HTR-8/SVneo (cell line): ENCODE measurements around the gene CMSS1.

Experiments used
- DNase-seq: peaks from one replicate; pipeline ENCODE4 v3.0.0; 2011; ENCODE audit warnings: low spot score, mixed read lengths; ENCODE audit not compliant: insufficient read length
- FAIRE-seq: peaks from 2 replicates; lab custom pipeline; 2011; peaks lifted over from hg19 to GRCh38; lab: Jason Lieb, UNC

The CMSS1 gene

DNA sequence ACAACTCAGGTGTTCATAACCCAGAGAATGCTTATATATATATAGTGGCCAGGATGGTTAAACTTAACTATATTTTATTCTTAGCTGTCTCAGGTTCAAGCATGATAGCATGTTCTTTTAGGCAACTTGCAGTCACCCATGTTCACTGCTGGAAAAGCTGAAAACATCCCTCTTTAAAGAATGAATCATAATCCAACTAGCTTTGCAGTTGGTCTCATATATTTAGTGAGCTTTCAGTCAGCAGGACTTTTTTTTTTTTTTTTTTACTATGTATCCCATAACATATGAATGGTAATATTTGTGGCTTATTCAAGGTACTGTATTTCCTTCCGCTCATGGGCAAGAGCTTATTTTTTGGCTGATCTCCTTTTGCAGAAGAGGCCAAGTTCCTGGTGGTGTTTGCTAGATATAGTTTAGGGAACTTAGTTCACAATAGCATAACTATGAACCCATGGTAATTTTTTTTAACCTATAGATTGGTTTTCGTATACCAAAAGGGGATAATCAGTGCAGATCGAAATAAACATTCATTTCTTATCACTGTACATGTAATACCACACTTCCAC lies 77.6 kb downstream of the CMSS1 start:
- DNase-seq: no peak
- FAIRE-seq: no peak

DNA sequence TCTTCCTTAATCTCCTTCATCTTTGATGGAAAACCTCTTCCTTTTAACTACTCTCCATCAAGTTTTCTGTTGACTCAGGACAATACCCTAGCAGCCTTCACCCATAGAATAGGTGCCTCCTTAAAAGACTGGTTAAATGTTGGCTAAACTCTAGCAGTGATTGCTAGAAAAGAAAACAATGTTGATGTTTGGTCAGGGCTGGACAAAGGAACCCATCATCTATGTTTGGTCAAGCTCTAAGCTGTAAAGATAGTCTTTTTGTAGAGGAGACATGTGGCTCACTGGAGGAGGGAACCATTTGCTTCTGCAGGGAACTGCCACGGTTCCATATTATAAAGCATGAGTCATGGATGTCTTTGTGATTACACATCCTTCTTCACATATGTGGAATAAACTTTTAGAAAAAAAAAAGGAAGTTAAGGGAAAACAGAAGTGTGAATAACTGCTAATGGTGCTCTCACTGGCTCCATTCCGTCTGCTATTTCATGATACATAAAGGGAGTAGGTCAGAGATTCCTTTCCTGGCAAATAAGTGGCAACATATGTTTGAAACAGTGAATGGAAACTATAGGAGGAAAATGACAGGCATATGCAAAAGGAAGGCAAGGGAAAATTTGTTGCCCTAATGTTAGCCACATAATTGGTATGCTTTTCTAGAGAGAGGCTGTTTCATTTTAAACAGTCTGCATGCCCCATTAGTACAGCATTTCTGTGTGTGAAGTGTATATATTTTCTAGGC lies 78.2 kb downstream of the CMSS1 start:
- FAIRE-seq (peak; percentile 63), DNase-seq (peak; percentile 35)

DNA sequence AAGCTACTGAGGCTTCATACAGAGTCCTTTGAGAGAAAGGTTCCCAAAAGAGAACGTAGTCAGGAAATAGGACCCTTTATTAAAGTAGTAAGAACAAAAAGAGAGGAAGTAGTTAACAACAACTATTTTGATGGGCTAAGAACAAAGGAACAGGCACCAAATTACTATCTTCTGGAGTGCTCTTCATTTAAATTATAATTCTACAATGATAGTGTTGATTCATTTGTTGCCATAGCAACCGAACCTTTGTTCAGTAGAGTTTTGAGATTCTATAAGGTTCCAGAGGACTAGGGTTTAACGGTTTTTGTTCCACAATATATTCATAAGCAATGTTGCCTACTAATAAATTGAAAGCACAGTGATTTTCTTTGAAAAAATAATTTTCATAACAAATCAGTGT lies 78.8 kb downstream of the CMSS1 start:
- FAIRE-seq: no peak
- DNase-seq: no peak

DNA sequence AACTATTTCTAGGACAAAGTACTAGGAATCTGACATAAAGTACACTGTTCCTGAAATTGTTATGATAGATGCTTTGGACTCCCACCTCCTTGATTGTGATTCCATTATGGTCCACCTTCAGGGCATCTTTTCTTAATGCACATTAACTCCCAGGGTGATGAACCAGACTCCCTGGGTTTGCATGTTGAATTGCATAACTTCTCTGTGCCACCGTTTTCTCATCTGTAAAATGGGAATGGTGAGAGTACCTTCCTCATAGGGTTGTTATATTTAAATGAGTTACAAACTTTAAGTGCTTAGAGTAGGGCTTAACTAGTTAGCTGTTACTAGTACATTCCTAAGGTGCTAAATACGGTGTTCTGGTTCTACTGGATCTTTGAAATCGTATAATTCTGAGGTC lies 81.9 kb downstream of the CMSS1 start:
- DNase-seq: no peak
- no peak for FAIRE-seq

DNA sequence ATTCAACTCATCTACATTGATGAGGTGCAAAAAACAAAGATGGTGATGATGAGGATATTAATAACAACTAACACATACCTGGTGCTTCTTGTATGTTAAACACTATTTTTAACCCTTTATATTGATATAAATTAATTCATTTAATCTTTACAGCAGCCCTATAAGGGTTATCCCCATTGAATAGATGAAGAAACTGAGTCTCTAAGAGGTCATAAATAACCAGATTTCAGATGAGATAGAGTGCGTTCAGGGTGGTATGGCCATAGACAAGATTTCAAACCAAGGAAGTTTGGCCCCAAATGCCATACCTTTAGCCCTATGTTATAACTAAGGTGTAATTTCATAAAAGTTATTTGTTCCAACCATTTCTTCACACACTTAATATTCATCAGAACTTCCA lies 82.6 kb downstream of the CMSS1 start:
- FAIRE-seq: no peak
- DNase-seq: no peak

DNA sequence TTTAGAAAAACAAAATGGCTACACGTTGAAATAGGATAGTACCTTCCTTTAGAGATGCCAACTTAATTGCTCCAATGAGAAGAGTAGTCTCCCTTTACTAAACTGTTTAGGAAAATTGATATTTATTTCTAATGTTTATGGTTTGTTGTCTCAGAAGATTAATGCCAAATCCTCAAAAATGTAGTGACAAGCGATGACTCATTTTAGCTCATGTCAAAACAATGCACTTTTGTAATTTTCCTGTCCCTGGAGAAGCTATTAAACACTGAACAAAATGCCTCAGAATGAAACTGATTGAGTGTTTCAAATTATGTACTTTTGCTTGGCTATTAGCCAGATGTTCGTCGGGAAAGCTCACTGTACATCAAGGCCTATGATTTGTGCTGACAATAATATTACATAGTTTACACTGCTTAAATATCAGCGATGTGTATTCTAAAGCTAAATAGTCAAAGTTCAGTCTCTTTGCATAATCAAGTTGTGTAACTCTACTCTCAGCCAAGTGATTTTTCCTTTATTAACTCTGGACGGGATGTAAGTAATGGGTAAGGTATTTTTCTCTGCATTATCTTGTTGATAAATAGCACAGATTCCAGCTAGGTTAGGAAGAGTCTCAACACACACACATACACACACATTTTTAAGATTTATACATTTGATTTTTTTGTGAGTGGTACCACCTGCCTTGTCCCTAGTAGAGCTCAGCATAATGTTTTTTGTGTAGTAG lies 83.7 kb downstream of the CMSS1 start:
- DNase-seq (peak; percentile 54), FAIRE-seq (peak; percentile 28)

DNA sequence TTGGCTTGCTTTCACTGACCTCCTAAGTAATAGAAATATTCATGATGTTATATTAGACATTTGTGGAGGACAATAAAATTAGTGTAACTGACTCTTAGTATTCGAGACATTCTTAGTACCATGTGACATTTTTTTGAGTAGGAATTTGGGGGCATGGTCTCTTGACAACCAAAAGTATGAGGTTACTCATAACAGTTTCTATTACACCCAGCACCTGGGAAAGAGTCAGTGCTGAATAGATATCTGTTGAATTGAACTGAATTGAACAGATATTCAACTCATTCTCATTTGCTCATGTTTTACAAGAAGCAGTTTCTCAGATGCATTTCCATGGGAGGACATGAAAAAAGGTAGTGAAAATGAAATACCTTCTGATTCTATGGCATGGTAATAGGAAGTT lies 84.4 kb downstream of the CMSS1 start:
- no peak for FAIRE-seq
- DNase-seq: peak; percentile 49

DNA sequence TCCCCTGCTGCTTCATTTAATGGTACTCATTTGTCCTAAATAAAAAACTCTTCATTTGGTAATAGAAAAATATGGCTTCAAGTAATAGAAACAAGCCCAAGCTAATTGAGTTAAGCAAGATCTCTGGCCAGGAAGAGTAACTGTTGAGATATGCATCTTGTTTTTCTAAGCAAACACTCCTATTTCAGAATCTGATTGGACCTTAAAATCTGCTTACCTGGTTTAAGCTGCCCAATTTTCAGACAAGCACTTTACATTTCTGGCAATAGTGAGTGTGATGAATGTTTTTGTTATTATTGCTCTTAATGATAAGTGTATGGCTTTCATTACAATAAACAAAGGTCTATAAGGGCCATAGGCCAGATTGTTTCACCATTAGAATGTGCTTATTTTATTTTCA lies 86.2 kb downstream of the CMSS1 start:
- DNase-seq: no peak
- FAIRE-seq: no peak

DNA sequence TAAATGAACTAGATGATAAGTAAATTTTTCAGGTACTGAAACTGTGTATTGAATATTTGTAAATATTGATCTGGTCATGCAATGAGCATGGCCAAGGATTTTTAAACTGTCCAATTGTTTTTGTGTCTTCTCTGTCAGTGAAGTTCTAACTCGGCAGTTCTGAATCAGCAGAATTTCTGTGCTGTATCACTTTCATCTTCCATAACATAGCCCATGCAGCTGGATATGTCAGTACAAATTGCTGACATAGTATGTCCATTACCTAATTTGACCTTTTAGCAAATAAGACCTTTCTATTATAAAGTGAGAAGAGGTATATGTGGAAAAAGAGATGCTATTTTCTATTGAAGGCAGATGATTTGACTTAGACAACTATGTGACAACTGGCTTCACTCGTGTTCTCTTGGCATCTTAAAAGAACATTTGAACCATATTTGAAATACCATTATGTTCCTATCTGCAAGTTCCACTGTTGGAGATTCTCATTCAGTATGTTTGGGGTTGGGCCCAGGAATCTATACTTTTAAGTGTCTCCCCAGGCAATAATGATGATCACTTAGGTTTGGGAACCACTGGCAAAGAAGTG lies 90.4 kb downstream of the CMSS1 start:
- DNase-seq (no peak), FAIRE-seq (peak; percentile 71)

DNA sequence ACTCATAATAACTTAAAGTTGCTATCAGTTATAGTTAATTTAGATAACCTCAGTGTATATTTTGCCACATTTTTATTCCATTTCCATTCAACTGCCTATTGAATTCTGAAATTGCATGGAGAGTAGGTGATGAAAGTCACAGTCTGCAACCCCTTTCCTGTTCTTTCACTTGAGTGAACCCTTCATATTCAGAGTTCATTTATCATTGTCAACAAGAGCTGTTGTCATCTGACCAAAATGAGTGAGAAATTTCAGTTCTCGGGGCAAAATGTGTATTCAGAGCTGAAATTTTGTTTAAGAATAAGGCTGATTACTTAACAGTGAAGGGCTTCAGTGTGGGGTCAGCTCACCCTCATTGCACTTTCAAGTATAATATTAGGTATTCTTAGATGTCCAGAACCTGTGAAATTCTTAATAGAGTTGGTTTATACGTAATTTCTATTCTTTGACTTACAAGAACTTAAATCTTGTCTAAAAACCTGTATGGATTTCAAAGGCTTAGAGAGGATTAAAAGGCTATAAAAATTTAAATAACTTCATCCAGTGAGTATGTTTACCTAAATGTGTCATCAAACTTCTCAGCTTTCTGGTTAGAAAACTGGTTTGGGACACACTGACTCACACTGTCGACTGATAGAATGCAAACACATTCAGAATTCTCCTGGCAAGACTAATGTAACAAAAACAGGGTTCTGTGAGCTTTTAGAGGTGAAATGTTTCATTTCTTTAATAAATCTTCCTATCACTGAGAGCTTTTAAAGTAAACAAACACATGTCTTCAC lies 92.2 kb downstream of the CMSS1 start:
- FAIRE-seq (peak; percentile 67), DNase-seq (peak; percentile 44)

DNA sequence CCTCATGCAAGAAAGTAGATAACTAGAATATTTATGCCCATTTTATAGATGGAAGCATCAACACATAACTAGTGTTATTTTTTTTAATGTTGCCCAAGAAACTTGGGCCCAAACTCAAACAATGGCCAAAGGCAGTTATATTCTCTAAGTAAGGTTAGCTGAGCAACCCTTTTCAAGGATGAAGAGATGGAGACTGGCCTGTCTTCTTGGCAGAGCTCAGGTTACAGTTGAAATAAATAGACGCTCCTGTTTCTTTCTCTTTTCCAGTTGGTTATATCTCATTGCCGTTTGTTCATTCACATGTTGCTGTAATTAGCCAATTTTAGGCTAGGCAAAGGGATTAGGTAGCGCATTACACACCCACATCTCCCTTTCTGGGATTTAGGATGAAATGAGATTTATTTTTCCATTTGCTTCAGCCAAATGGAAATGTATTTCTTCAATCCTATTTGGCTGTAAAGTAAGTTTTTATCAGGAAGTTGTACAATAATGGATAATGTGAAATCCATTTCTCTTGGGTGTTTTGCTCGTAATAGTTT lies 93.2 kb downstream of the CMSS1 start:
- FAIRE-seq (no peak), DNase-seq (no peak)

DNA sequence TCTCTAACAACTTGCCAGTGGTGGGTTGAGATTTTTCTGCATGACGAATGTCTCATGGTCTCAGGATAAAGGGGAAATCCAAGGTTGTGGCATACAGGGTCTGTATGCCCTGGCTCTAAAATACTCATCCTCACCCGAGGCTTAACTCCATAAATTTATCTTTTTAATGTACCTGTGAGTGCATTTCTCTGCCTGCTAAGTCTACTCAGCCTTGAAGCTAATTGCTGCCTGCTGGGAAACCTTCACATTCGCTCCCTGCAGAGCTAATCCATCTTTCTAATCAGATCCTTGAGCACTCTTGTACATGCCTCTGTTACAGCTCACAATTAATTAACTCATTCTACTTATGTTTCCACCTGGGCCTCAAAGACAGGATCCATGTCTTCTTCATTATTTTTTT lies 93.8 kb downstream of the CMSS1 start:
- no peak for DNase-seq
- no peak for FAIRE-seq

DNA sequence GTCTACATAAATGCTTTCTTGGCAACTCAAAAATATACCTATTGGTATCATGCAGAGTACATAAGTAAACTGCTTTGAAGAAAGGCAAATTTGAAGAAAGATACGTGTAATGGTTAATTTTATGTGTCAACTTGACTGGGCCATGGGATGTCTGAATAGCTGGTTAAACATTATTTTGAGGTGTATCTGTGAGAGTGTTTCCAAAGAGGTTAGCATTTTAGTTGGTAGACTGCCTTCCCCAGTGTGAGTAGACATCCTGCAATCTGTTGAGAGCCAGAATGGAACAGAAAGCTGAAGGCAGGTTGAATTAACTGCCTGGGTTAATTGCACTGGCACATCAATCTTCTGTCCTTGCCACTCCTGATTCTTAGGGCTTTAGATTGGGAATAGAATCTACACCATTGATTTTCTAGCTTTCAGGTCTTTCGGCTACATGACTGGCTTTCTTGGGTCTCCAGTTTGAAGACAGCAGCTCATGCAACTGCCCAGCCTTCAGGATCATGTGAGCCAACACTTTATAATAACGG lies 98.3 kb downstream of the CMSS1 start:
- FAIRE-seq: no peak
- no peak for DNase-seq

DNA sequence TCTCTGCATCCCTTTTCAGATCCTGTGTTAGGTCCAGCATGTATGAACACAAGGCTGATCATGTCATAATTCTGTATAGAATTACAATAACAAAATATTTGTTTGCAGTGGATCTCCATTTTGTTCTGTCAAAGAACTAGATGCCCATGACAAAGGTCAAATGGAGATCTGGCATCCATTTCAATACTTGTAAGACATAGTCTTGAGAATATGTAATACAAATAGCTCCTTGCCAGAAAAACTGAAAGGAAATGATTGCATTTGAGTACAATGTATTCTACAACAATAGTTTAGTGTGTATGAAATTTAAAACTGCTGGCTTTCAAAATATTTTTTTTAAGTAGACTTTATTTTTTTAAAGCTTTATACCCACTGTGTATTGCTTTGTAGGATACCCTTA lies 101.1 kb downstream of the CMSS1 start:
- DNase-seq (no peak), FAIRE-seq (no peak)

DNA sequence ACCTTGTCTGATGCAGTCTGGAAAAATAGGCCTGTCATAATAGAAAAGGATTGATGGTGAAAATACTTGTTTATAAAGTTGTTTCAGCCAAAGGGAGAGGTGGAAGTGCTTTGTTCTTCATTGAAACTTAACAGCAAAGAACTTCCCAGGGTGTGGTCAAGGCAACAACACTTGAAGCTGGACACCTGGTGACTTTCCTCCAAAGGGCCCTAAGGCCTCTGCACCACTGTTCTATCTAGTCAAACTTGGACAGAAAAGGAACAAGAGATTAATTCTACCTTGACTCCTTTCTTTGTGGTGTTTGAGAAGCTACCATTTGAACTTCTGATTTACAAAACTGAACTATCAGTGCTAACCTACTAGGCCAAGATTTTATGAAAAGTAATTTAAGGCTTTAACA lies 102.0 kb downstream of the CMSS1 start:
- no peak for DNase-seq

DNA sequence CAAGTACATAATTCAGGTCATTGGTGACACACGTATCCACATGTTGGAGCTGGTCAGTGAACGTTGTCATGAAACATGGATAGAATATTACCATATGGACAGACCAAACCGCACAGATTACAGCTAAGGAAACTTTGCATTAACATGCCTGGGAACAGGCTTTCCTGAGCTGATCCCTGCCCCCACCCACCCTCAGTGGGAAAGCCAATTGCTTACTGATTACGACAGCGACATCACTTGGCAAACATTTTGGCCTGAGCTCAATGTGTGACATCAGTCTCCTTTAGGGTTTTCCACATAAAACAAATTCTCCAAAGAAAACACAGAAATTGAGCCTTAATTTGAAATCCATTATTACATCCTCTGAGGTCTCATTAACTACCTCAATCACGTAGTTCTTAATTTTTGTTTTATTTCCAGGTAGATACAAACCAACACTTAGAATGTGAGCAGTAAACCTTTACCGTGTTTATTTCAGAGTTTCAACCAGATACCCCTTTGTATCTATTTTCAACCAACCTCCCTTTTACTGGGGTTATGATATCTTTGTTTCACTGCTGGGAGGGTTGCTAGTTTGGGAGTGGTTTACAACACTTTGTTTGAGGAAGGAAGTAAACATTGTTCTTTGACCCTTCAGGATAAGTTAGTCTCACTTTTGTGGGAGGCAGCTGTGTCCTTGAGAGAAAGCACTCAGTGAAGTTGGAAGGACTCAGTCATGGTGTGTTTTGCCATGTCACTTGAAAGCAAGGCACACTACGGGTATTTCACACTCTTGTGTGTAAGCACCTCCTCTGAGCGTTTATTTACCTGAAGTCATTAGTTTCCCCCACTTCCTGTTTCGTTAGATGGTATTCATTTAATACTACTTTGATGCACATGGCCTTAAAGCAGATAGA lies 103.1 kb downstream of the CMSS1 start:
- no peak for DNase-seq
- FAIRE-seq: peak; percentile 16

More for the DNA sequence above, 102.0 kb downstream of the CMSS1 start:
- no peak for FAIRE-seq

DNA sequence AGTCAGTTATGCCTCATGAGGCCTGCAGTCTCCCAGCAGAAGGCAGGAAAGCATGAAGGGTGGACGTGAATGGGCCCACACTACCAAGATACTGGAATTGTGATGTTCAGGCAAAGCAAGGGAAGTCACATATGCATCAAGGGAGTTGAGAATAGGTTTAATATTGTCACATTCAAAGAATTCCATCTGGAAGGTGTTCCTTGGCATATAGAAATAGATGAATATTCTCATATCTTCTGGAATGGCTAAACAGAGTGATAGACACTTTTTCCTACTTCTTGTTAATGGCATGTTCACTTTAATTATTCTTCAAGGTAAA lies 103.7 kb downstream of the CMSS1 start:
- DNase-seq (no peak), FAIRE-seq (no peak)

DNA sequence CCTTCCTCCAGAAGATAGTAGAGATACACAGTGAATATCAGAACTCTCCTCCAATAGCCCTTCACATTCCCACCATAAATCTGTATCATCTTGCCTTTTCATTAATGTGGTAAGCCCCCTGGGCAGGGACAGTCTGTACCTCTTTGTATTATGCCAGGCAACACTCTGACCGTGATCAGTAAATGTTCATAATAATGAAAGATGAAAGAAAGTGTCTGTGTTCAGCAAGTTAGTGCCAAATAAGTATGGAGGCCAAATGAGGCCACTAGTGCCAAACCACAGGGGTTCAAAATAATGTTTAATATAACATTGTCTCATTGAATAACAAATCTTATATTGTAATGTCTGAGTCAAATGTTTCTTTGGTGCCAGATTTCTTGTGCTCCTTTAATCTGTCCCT lies 104.3 kb downstream of the CMSS1 start:
- DNase-seq (no peak), FAIRE-seq (no peak)

DNA sequence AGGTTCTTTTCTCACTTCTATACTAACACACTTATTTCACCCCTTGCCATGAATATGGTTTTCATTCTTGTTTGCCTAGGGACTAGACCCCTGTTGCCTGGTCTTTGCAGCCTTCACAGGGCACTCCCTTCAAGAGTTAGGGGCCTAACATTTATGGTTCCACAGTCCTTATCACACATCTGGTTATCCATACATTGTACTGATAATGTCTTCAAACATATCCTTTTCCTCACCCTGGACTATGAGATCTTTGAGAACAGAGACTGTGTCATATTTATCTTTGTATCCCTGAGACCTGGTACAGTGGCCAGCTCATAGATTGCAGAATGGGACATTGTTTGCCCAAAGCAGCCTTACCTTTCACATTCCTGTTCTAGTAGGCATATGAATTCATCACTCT lies 106.2 kb downstream of the CMSS1 start:
- DNase-seq: no peak
- no peak for FAIRE-seq
